ENCODE results near the gene OSM. TPM values are rescaled to one million over a fixed set of nuclear protein-coding genes. Genes with fewer than 3 reads are reported as not detected.
A peak's percentile ranks its signal among the peaks of the same experiment; 100 is the strongest.

OSM gene
- total RNA-seq, 4 donors from 2014 or later, result 0.57 to 8.3 TPM; not detected in 2

- TF ChIP-seq EP300 (IDR thresholded peaks at IDR 0.05), result no peak
- no peak for TF ChIP-seq CTCF (IDR thresholded peaks at IDR 0.05)
- TF ChIP-seq POLR2AphosphoS5 (IDR thresholded peaks at IDR 0.05), result no peak
- TF ChIP-seq POLR2A (IDR thresholded peaks at IDR 0.05; ENCODE audit: low read depth), result no peak
- intact Hi-C loops (cut with DNase I), result no loop called here
- no peaks in the 10 kb centered on the region for H3K27me3 ChIP-seq
- 75% methylated on average over 10 of the region's 10 CpGs for WGBS
- H3K27ac ChIP-seq (replicated peaks in 1 of 4), result no peak overlapping the region
- H3K36me3 ChIP-seq, result no peaks in the 10 kb centered on the region
- no peaks in the 10 kb centered on the region for H3K9me3 ChIP-seq
- no peak for DNase-seq (ENCODE audit: extremely low spot score)
- no peak overlapping the region for H3K4me3 ChIP-seq
- peaks cover 9 to 17% (median 13%) of the 10 kb centered on the region in 4 donors for H3K4me1 ChIP-seq
Observed at GRCh38 chr22:30273711-30274436, 7.2 kb upstream of the OSM start.

- 84% methylated on average over 16 of the region's 16 CpGs for WGBS
- no peak for DNase-seq (ENCODE audit: extremely low spot score)
- Histone ChIP-seq H3K36me3 (no peaks in the 10 kb centered on the region), H3K4me3 (no peak overlapping the region), H3K27me3 (no peaks in the 10 kb centered on the region), H3K27ac (replicated peaks in 1 of 4) (no peak overlapping the region), H3K4me1 (peaks cover 4 to 11% (median 8%) of the 10 kb centered on the region in 4 donors), H3K9me3 (no peaks in the 10 kb centered on the region)
- no peak for TF ChIP-seq POLR2A (IDR thresholded peaks at IDR 0.05; ENCODE audit: low read depth)
- TF ChIP-seq CTCF (IDR thresholded peaks at IDR 0.05), result no peak
- no peak for TF ChIP-seq EP300 (IDR thresholded peaks at IDR 0.05)
- TF ChIP-seq POLR2AphosphoS5 (IDR thresholded peaks at IDR 0.05), result no peak
- intact Hi-C loops (cut with DNase I), result no loop called here
Observed at GRCh38 chr22:30272781-30273601, 6.3 kb upstream of the OSM start.

GRCh38 chr22:30270832-30271231, 4.2 kb upstream of the OSM start:
- intact Hi-C loops (cut with DNase I), result no loop called here
- 66% methylated on average over 10 of the region's 16 CpGs for WGBS
- Histone ChIP-seq H3K27ac (replicated peaks in 1 of 4) (no peak overlapping the region), H3K4me1 (peaks cover 0 to 4% (median 0%) of the 10 kb centered on the region in 4 donors), H3K4me3 (no peak overlapping the region), H3K27me3 (no peaks in the 10 kb centered on the region), H3K36me3 (no peaks in the 10 kb centered on the region), H3K9me3 (no peaks in the 10 kb centered on the region)
- TF ChIP-seq POLR2AphosphoS5 (IDR thresholded peaks at IDR 0.05) (peak; percentile 43 to 56), CTCF (IDR thresholded peaks at IDR 0.05) (no peak)
- DNase-seq (ENCODE audit: extremely low spot score), result no peak

GRCh38 chr22:30268331-30268730, 1.7 kb upstream of the OSM start:
- Histone ChIP-seq H3K27ac (replicated peaks in 1 of 4) (no peak overlapping the region), H3K9me3 (no peaks in the 10 kb centered on the region), H3K4me1 (peaks cover 0 to 7% (median 5%) of the 10 kb centered on the region in 4 donors), H3K4me3 (no peak overlapping the region), H3K36me3 (no peaks in the 10 kb centered on the region), H3K27me3 (peaks cover 0 to 4% (median 0%) of the 10 kb centered on the region in 4 donors)
- no peak for DNase-seq (ENCODE audit: extremely low spot score)
- WGBS, result 90% methylated on average over 5 of the region's 8 CpGs
- intact Hi-C loops (cut with DNase I), result loop anchor here (10.0 kb wide), 1 partner anchor 216 kb away; no protein-coding TSS in a partner anchor
- TF ChIP-seq EP300 (IDR thresholded peaks at IDR 0.05) (no peak), POLR2AphosphoS5 (IDR thresholded peaks at IDR 0.05) (no peak), CTCF (IDR thresholded peaks at IDR 0.05) (no peak), POLR2A (IDR thresholded peaks at IDR 0.05; ENCODE audit: low read depth) (no peak)
